ENCODE data around the gene HHAT. TPM values are rescaled to one million over a fixed set of nuclear protein-coding genes. Genes with fewer than 3 reads are reported as not detected.

Gene HHAT
- total RNA-seq, 1 donor from 2014 or later = 13.7 TPM

DNA sequence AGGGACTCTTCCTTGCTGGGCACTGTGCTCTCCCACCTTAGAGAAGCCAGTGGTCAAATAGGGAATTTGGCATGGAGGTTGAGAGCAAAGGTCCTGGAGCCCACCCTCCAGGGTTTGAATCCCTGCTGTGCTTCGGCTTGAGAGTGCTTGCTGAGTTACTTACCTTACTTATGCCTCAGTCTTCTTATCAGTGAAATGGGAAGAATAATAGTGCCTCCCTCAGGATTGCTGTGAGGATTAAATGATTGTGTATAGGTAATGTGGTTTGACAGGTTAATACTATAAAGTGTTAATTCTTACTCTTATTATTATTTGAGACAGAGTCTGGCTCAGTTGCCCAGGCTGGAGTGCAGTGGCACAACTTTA is 79.2 kb downstream of the HHAT start:
- no peak for DNase-seq (ENCODE audit: low read depth)
- TF ChIP-seq, protein P1, sequence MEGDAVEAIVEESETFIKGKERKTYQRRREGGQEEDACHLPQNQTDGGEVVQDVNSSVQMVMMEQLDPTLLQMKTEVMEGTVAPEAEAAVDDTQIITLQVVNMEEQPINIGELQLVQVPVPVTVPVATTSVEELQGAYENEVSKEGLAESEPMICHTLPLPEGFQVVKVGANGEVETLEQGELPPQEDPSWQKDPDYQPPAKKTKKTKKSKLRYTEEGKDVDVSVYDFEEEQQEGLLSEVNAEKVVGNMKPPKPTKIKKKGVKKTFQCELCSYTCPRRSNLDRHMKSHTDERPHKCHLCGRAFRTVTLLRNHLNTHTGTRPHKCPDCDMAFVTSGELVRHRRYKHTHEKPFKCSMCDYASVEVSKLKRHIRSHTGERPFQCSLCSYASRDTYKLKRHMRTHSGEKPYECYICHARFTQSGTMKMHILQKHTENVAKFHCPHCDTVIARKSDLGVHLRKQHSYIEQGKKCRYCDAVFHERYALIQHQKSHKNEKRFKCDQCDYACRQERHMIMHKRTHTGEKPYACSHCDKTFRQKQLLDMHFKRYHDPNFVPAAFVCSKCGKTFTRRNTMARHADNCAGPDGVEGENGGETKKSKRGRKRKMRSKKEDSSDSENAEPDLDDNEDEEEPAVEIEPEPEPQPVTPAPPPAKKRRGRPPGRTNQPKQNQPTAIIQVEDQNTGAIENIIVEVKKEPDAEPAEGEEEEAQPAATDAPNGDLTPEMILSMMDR (conservative IDR thresholded peaks at IDR 0.05; ENCODE audit: low read depth, low read length) = no peak
- no peak overlapping the region for H3K4me3 ChIP-seq (ENCODE audit: low read depth, low read length)

GRCh38 chr1:210412240-210412639 is 83.5 kb downstream of the HHAT start:
- no peak overlapping the region for H3K4me3 ChIP-seq (ENCODE audit: low read depth, low read length)
- DNase-seq (ENCODE audit: low read depth) = no peak
- TF ChIP-seq, protein P1 (conservative IDR thresholded peaks at IDR 0.05; ENCODE audit: low read depth, low read length) = no peak

DNA sequence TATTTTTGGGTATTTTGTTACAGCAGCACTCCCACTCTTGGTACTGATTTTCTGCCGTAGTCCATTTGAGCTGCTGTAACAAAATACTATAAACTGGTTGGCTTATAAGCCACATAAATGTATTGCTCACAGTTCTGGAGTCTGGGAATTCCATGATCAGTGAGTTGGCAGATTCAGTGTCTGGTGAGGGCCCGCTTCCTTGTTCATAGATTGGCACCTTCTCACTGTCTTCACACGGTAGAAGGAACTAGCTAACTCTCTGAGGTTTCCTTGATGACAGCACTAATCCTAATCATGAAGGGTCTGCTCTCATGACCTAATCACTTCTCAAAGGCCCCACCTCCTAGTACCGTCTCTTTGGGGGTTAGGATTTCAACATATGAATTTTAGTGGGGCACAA is 85.2 kb downstream of the HHAT start:
- DNase-seq (ENCODE audit: low read depth) = no peak
- TF ChIP-seq, protein P1 (conservative IDR thresholded peaks at IDR 0.05; ENCODE audit: low read depth, low read length) = no peak

DNA sequence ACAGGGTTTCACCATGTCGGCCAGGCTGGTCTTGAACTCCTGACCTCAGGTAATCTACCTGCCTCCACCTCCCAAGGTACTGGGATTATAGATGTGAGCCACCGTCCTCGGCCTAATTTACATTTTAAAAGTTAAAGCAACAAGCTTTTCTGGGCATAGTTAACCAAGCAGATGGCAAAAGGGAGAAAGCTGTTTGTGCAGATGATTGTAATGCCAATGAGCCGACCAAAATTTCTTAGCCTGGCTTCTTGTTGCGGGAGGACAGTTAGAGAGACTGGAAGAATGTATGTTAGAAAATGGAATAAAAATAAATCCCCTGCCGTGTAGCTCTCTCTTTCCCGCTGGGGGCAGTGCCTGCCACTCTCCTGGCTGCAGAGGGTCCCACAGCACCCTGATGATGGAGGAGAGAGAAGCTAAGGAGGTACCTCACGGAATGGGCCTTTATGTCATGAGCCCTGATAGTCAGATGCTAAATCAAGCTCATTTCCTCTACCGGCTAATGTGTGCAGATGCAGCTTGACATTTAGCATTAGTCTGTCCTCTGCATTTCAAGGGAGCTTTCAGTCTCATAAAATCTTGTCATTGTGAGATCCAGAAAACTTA is 87.2 kb downstream of the HHAT start:
- no peak overlapping the region for H3K4me3 ChIP-seq (ENCODE audit: low read depth, low read length)
- TF ChIP-seq, protein P1 (conservative IDR thresholded peaks at IDR 0.05; ENCODE audit: low read depth, low read length) = no peak
- no peak for DNase-seq (ENCODE audit: low read depth)

More for the DNA sequence above, 85.2 kb downstream of the HHAT start:
- H3K4me3 ChIP-seq (ENCODE audit: low read depth, low read length) = no peak overlapping the region

- no peak overlapping the region for H3K4me3 ChIP-seq (ENCODE audit: low read depth, low read length)
- no peak for DNase-seq (ENCODE audit: low read depth)
- TF ChIP-seq, protein P1 (conservative IDR thresholded peaks at IDR 0.05; ENCODE audit: low read depth, low read length) = no peak
Observed at GRCh38 chr1:210416681-210417080, 88.0 kb downstream of the HHAT start.

- no peak for DNase-seq (ENCODE audit: low read depth)
- TF ChIP-seq, protein P1 (conservative IDR thresholded peaks at IDR 0.05; ENCODE audit: low read depth, low read length) = no peak
- no peak overlapping the region for H3K4me3 ChIP-seq (ENCODE audit: low read depth, low read length)
Observed at GRCh38 chr1:210417881-210418280, 89.2 kb downstream of the HHAT start.

All from epithelial cell of proximal tubule (primary cell).